EL (cell line): Measurements from ENCODE around the gene MSMO1.

ENCODE experiments used
- DNase-seq: peaks from one replicate; pipeline ENCODE4 v3.0.0-alpha.2; 2016

The MSMO1 gene

DNA sequence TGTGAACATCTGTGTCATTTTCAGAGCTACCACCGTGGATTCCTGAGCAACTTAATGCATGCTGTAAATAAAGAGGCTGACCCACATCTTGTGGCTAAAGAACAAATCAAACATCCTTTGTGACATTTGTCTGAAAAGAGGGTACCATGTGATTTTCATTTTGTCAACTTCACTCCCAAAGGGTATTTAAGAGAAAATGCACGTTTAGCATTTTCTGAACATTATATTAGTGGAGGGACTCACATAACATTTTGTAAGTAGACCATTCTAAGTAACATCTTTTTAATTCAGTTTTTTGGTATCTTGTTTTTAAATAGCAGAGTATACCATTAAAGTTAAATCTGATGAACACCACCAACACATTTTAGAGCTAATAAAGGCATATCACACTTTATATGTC is 34.3 kb downstream of the MSMO1 start:
- DNase-seq = no peak

DNA sequence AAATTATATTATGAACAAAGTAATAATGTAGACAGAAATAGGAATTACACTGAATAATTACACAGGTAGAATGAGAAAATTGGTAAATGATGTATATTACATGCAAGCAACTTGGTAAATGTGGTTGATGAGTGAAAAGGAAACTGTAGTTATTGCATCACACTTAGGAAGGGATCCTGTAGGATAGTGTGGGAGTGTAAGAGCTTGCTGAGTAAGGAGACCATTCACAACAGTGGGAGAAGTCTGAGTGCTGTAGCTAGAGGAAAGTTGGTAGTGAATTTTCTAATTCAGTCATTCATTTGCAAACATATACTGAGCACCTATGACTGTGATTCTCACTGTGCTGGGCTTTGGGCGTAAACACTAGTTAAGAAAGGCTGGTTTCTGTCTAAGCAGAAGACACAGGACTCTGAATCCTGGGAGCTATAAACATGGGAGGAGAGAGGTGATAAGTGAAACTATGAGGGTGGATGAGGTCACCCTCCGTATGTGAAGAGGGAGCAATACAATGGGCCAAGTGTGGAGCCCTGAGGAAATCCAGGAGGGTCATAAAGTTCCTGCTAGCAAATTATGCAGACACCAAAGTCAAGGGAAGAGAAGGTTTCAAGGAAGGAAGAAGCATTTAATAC is 37.1 kb downstream of the MSMO1 start:
- DNase-seq = no peak

GRCh38 chr4:165367040-165367439 is 39.6 kb downstream of the MSMO1 start:
- no peak for DNase-seq

GRCh38 chr4:165368114-165368513 is 40.6 kb downstream of the MSMO1 start:
- DNase-seq = no peak

DNA sequence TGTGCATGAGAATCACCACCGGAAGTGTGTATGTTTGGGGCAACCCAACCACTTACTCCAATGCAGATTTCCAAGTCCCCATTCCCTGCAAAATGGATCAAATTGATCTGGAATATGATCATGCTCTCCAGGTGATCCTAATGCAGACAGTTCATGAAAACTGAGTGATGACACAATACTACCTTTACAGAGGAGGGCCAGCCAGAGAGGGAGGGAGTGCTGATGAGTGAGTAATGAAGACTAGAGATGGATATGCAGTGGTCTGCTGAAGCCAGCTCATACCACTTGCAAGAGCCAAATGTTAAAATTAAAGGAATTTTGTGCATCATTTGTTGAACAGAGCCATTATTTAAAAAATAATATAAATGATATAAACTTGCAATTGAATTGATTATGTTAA is 41.1 kb downstream of the MSMO1 start:
- no peak for DNase-seq

DNA sequence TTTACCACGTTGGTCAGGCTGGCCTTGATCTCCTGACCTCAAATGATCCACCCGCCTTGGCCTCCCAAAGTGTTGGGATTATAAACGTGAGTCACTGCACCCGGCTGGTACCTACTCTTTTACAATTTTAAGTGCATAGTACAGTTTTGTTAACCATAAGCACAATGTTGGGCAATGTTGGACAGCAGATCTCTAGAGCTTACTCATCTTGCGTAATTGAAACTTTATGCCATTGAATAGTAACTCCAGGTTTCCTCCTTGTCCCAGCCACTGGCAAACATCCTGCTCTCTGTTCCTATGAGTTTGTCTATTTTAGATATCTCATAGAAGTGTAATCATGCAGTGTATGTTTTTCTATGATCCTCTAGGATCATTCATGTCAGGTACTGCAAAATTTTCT is 42.1 kb downstream of the MSMO1 start:
- DNase-seq = no peak

- DNase-seq = no peak
These were observed 43.1 kb downstream of the MSMO1 start for GRCh38 chr4:165370530-165370929.

DNA sequence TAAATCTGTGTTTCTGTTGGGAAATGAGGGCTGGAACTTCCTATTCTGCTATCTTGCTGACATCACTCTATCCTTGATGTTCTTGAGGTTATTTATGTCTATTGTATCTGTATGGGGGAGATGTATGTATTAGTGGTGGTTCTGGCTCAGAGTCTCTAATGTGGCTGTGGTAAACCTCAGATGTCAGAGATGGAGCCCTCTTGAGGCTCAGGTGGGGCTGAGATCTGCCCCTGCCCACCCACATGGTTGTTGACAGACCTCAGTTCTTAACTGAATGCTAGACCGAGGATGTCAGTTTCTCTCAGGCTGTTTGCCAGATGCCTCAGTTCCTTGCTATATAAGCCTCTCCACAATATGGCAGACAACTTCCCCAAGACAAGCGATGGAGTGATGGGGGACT is 48.0 kb downstream of the MSMO1 start:
- no peak for DNase-seq

DNA sequence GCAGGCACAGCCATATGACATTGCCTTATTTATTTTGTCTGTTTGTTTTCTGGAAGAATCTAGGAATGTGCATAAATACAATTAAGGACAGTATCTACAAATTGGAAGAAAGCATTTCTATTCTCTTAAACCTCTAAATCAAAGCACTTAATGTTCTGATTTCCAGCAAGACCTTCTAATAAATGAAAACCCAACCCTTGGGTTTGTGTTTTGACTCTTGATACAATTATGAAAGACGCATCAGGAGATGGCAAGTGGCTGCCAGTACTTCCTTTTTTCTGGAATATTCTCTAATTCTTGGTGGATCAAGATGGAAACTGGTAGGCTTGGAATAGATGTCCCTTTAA is 50.9 kb downstream of the MSMO1 start:
- no peak for DNase-seq

DNA sequence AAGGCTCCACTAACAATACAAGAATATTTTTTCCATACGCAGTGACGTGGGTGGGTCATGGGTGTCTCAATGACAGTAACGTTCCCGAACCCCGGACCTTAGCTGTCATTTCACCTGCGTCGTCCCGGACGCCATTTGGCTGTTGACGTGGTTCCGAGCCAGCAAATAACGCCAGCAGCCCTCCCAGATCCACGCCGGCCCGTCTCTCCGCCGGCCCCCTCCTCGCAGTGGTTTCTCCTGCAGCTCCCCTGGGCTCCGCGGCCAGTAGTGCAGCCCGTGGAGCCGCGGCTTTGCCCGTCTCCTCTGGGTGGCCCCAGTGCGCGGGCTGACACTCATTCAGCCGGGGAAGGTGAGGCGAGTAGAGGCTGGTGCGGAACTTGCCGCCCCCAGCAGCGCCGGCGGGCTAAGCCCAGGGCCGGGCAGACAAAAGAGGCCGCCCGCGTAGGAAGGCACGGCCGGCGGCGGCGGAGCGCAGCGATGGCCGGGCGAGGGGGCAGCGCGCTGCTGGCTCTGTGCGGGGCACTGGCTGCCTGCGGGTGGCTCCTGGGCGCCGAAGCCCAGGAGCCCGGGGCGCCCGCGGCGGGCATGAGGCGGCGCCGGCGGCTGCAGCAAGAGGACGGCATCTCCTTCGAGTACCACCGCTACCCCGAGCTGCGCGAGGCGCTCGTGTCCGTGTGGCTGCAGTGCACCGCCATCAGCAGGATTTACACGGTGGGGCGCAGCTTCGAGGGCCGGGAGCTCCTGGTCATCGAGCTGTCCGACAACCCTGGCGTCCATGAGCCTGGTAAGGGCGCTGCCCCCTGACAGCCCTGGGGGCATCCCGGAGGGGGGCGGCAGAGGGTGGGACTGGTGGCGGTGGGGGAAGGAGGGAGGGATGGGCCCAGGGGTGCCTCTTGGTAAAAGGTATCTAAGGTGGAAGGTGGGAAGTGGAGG is 51.5 kb downstream of the MSMO1 start, which contains the start of gene CPE:
Gene CPE (plus strand): TSS at position 264 of the 933 bp plus-strand sequence. CDS start 214 bp downstream, at position 478.
- peak; percentile 55 for DNase-seq

DNA sequence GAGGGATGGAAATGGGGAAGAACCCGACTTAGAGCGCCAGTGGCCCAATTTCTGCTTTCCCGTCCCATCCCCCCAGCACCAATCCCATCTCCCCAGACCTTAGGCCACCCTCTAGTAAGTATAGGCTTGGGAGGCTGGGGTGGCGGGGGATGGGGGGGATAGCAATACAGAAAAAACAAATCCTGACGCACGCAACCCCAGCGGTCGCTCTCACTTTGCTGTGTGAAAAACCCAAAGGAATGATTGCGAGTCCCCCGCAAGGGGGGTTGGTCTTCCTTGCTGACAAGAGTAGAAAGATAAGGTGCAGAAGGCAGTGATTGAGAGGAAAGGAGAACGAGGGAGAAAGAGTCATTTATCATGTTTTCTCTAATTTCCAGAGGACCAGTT is 52.2 kb downstream of the MSMO1 start:
- DNase-seq = no peak

DNA sequence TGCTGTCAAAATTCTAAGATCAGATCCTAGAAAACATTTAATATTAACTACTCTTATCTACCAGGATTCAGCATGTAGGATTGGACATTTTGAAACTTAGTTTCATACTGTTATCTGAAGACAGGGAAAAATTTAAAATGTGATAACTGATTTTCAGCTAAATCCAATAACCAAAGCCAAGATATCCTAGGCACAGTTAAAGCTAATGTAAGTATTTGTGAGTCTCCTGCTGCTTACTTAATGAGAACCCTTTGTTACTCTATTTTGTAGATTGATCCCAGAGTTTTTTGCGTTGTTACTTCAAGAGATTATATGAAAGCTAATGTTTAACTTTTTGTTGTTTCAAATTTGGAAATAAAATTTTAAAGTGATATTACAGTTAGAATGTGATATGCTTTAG is 53.3 kb downstream of the MSMO1 start:
- no peak for DNase-seq

DNA sequence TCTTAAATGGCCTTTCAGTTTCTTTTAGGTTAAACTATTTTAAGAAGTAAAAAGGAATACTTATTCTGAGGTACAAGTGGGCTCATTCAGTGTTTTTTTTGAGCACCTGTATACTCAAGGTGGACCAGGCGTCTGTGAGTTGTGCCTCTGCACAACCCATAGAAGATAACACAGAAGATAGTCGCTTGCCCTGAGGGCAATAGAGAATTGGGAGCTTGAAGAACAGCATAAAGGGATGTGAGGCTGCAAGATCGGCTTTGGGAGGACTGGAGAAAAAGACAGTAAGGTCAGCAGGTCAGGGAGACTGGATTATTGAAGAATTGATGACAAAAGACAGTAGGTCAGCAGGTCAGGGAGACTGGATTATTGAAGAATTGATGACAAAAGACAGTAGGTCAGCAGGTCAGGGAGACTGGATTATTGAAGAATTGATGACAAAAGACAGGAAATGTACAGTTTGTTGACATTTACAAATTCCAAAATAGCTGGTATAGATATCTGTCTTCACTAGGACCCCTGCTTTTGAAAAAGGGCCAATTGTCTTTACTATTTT is 54.4 kb downstream of the MSMO1 start:
- DNase-seq = no peak

GRCh38 chr4:165382640-165383039 is 55.2 kb downstream of the MSMO1 start:
- DNase-seq = no peak

DNA sequence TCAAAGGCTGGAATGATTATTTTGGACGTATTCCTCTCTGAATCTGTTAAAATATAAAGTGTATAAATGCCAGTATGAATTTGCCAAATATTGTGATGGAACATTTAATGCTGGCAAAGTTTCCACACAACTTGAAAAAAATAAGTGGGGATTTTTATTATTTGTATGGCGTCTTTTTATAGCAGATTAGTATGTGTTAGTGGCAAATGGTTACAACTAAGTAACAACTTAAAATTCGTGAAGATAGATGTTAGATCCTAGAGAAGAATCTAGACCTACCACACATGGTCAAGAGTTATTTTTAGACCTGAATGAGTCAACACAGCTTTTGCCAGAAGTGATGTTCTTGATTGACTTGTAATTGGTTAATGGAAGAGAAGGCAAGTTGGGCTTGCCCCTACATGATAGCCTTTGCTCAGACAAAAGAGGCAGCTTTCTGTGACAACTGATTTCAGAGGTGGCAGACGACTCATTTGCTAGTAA is 56.2 kb downstream of the MSMO1 start:
- no peak for DNase-seq

GRCh38 chr4:165384186-165384585 is 56.7 kb downstream of the MSMO1 start:
- no peak for DNase-seq

DNA sequence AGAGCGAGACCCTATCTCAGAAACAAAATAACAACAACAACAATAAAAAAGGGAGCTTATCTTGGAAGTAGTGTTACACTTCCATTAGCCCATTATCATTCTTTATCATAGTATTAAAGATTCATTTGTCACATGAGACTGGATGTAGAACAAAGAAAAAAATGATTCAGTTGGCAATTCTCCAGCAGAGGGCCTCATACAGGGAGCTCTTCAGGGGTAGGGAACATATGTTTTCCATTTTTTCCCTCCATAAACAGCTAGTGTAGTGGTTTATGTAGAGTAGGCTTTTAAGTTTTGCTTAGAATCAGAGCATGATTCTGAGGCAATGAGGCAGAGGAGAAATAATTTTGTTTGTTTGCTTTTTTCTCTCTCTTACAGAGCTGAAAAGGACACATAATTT is 57.1 kb downstream of the MSMO1 start:
- DNase-seq = peak; percentile 15

DNA sequence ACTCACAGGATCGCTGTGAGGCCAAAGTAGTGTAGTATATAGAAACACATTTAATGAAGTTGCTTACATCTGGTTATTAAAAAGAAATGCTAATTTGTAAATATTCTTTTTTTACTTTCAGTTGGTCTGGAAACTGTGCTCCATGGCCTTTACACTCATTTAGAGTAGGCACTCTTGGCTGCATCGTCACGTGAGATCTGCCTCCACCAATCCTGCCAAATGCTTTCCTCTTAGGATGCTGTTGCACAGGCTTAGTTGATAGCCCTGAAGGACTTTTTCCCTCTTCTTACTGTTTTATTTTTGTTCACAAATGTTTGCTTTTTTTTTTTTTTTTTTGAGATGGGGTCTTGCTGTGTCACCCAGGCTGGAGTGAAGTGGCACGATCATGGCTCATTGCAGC is 57.7 kb downstream of the MSMO1 start:
- no peak for DNase-seq

DNA sequence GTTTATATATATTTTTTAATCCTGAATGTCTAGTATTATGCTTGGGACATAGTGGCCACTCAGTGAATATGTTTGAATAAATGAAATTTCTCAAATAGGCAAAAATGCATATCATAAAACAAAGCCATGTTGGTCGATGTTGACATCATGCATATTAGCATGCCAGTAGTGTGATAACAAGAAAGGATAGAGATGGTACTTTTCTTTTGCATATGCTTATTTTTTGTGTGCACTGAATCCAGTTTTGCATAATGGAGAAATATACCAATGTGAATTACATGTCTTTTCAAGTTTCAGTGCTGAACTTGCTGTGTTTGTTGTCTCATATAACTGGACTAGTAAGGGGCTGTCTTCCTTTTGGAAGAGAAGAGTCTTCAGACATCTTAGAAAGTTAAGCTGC is 58.9 kb downstream of the MSMO1 start:
- no peak for DNase-seq

DNA sequence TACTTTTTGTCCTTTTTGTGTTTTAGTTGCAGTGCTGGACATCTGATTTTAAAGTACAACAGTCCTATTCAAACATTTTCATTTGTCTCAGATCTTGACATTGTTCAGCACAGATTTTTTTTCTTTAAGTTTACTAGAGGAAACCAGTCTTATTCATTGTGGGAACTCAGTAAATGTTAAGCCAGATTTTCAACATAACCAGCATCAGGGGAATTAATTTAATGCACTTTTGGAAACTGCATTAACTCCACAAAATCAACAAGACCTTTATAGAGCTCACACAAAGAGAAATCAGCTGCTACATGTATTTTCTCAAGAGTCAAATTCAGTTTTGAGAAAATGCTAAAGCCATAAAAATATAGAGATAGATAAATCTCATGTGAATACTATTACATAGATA is 61.3 kb downstream of the MSMO1 start:
- DNase-seq = no peak
